Lung (tissue), 12 donors: ENCODE measurements around the gene MED8. TPM values are rescaled to one million over a fixed set of nuclear protein-coding genes. Genes with fewer than 3 reads are reported as not detected.

Experiments
- ATAC-seq: fragments of 200-7000 bp; cut with Tn5 transposase; one replicate; pipeline ENCODE4 v1.9.1; 2020; ENCODE audit warnings: moderate number of reproducible peaks; ENCODE audit not compliant: insufficient read depth, low FRiP score
- DNase-seq, 3 donors: peaks; one replicate each; pipeline ENCODE4 v3.0.0-alpha.2; 2013 to 2017
- H3K27ac ChIP-seq, 2 donors: one replicate each; pipeline ENCODE4 v1.5.1; 2013; ENCODE audit warnings: mild to moderate bottlenecking in 2 of 2, moderate library complexity in 2 of 2, control low read depth in 1 of 2, inconsistent platforms in 1 of 2, low read depth in 1 of 2, low read length in 1 of 2
- H3K27me3 ChIP-seq, 3 donors: one replicate each; pipeline ENCODE4 v1.5.1; 2013; ENCODE audit warnings: low read length in 2 of 3; ENCODE audit not compliant: control insufficient read depth in 3 of 3, insufficient read depth in 3 of 3
- H3K36me3 ChIP-seq, 4 donors: one replicate each; pipeline ENCODE4 v1.5.1; 2013; ENCODE audit warnings: low read length in 4 of 4, mild to moderate bottlenecking in 1 of 4, moderate library complexity in 1 of 4; ENCODE audit not compliant: control insufficient read depth in 4 of 4, insufficient read depth in 4 of 4
- H3K4me1 ChIP-seq, 5 donors: one replicate each; pipeline ENCODE4 v1.5.1; 2013; ENCODE audit warnings: low read length in 5 of 5, mild to moderate bottlenecking in 2 of 5, moderate library complexity in 1 of 5; ENCODE audit not compliant: control insufficient read depth in 5 of 5, insufficient read depth in 5 of 5
- H3K4me3 ChIP-seq: one replicate; pipeline ENCODE4 v1.5.1; 2013; ENCODE audit warnings: mild to moderate bottlenecking, control low read depth, moderate library complexity
- H3K9ac ChIP-seq, 2 donors: one replicate each; pipeline ENCODE4 v1.5.1; 2013; ENCODE audit warnings: low read length in 2 of 2, control low read depth in 1 of 2; ENCODE audit not compliant: insufficient read depth in 1 of 2
- H3K9me3 ChIP-seq, 4 donors: one replicate each; pipeline ENCODE4 v1.5.1; 2013; ENCODE audit warnings: low read length in 3 of 4, mild to moderate bottlenecking in 1 of 4, moderate library complexity in 1 of 4; ENCODE audit not compliant: control insufficient read depth in 4 of 4, insufficient read depth in 3 of 4
- CTCF ChIP-seq: IDR thresholded peaks from 2 replicates; pipeline ENCODE4 v1.5.1; 2012; ENCODE audit warnings: mild to moderate bottlenecking; ENCODE audit errors: control extremely low read depth, extremely low read depth
- WGBS, 2 donors: extraction: QIAGEN DNeasy Blood & Tissue Kit; methylation state at CpG; one replicate each; pipeline ENCODE4 v1.1.7; 2013; 5-methylcytosine and 5-hydroxymethylcytosine counted together
- polyA plus RNA-seq, 2 donors: library from polyadenylated mRNA; stranded (reverse); fragments of 200-250 nt; gene quantifications; one replicate each; pipeline ENCODE4 v1.2.1, GENCODE V29; 2013
- total RNA-seq, 2 donors: library from RNA; depleted of rRNA in 1 of 2; stranded (reverse); fragments of >200 nt in 1 of 2; gene quantifications; one replicate each; pipeline ENCODE4 v1.2.1, GENCODE V29; 2014 to 2021
- donor health status: control.
- donor health status: control.
- donor health status: Bipolar disorder and iron deficiency.
- donor health status: healthy.
- donor health status: DM: yes; HTN: yes; CAD: no.

The MED8 gene
- total and polyA plus RNA-seq, 4 donors = 35.5 to 45.1 (median 40.1) TPM

GRCh38 chr1:43381612-43382011 is 8.0 kb downstream of the MED8 start:
- H3K4me1 ChIP-seq = peaks cover 3 to 18% (median 15%) of the 10 kb centered on the region in 5 donors
- H3K36me3 ChIP-seq = peaks cover 30 to 44% (median 34%) of the 10 kb centered on the region in 4 donors
- no peak for ATAC-seq
- no peak overlapping the region for H3K9ac ChIP-seq
- no peak for DNase-seq
- no peaks in the 10 kb centered on the region for H3K27me3 ChIP-seq
- no peak for TF ChIP-seq CTCF
- 47 to 64% methylated on average over 3 of the region's 3 CpGs for WGBS, 2 donors
- H3K9me3 ChIP-seq = no peaks in the 10 kb centered on the region
- H3K4me3 ChIP-seq = no peak overlapping the region
- H3K27ac ChIP-seq = peak overlapping the region in 1 of 2 donors; percentile 26

GRCh38 chr1:43379476-43379875 is 10.1 kb downstream of the MED8 start:
- H3K27me3 ChIP-seq = no peaks in the 10 kb centered on the region
- peaks cover 11 to 24% (median 13%) of the 10 kb centered on the region in 4 donors for H3K36me3 ChIP-seq
- H3K4me1 ChIP-seq = peaks cover 3 to 18% (median 15%) of the 10 kb centered on the region in 5 donors
- TF ChIP-seq CTCF = no peak
- H3K9me3 ChIP-seq = no peaks in the 10 kb centered on the region
- no peak overlapping the region for H3K4me3 ChIP-seq
- no peak overlapping the region for H3K27ac ChIP-seq
- ATAC-seq (no peak), DNase-seq (no peak)
- 94 to 100% methylated on average over 1 of the region's 1 CpG for WGBS, 2 donors
- no peak overlapping the region for H3K9ac ChIP-seq

- TF ChIP-seq CTCF = no peak
- Histone ChIP-seq H3K4me3 (no peak overlapping the region), H3K9me3 (no peaks in the 10 kb centered on the region), H3K36me3 (peaks cover 0 to 9% (median 3%) of the 10 kb centered on the region in 4 donors), H3K9ac (no peak overlapping the region), H3K27ac (no peak overlapping the region), H3K4me1 (peaks cover 8 to 23% (median 15%) of the 10 kb centered on the region in 5 donors), H3K27me3 (no peaks in the 10 kb centered on the region)
- 94 to 95% methylated on average over 1 of the region's 1 CpG for WGBS, 2 donors
- ATAC-seq = no peak
- no peak for DNase-seq
Observed at GRCh38 chr1:43377831-43378230, 11.8 kb downstream of the MED8 start.

GRCh38 chr1:43376723-43377235 is 12.8 kb downstream of the MED8 start:
- Histone ChIP-seq H3K9ac (no peak overlapping the region), H3K4me3 (no peak overlapping the region), H3K4me1 (peaks cover 2 to 16% (median 5%) of the 10 kb centered on the region in 5 donors), H3K27ac (no peak overlapping the region), H3K27me3 (no peaks in the 10 kb centered on the region), H3K9me3 (no peaks in the 10 kb centered on the region), H3K36me3 (peaks cover 0 to 5% (median under 1%) of the 10 kb centered on the region in 4 donors)
- ATAC-seq (no peak), DNase-seq (no peak)
- WGBS, 2 donors = 74% methylated on average over 7 of the region's 7 CpGs
- no peak for TF ChIP-seq CTCF
